Measurements from ENCODE around the gene C14orf119. TPM values are rescaled to one million over a fixed set of nuclear protein-coding genes. Genes with fewer than 3 reads are reported as not detected.

Gene C14orf119
- polyA plus RNA-seq, 3 donors from 2014 or later = 85.2 to 184 (median 135) TPM

- peak overlapping the region; percentile 78 to 91 (median 88) for H3K4me3 Mint-ChIP-seq
- H3K27me3 Mint-ChIP-seq (ENCODE audit: low read depth in 3 of 3) = peaks cover 0 to 5% (median 2%) of the 10 kb centered on the region in 3 donors
- H3K27ac Mint-ChIP-seq = peak overlapping the region in 4 of 6 donors; percentile 53 to 83 (median 74)
- H3K9me3 Mint-ChIP-seq = peaks cover 0 to 1% (median 0%) of the 10 kb centered on the region in 6 donors
- peak; percentile 64 to 65 (median 64) for DNase-seq
- peaks cover 18 to 19% of the 10 kb centered on the region in 2 donors for H3K4me1 Mint-ChIP-seq
- H3K36me3 Mint-ChIP-seq = peaks cover 0 to 5% (median 3%) of the 10 kb centered on the region in 3 donors
Observed at GRCh38 chr14:23056145-23056955, 39.0 kb upstream of the C14orf119 start.

GRCh38 chr14:23056956-23057756 is 38.1 kb upstream of the C14orf119 start, which contains the start of gene CDH24:
Gene CDH24 (minus strand): TSS chr14:23057520. CDS start chr14:23055733, 1,787 bp downstream.
- peak; percentile 64 to 71 (median 70) for DNase-seq
- peak within 1 kb of the TSS in 5 of 6 donors; percentile 57 to 83 (median 71) for H3K27ac Mint-ChIP-seq
- H3K9me3 Mint-ChIP-seq = peaks cover 0 to 1% (median 0%) of the 10 kb centered on the region in 6 donors
- H3K4me1 Mint-ChIP-seq = peaks cover 18 to 19% of the 10 kb centered on the region in 2 donors
- peak within 1 kb of the TSS; percentile 88 to 92 (median 89) for H3K4me3 Mint-ChIP-seq
- H3K27me3 Mint-ChIP-seq (ENCODE audit: low read depth in 3 of 3) = peaks cover 0 to 5% (median 2%) of the 10 kb centered on the region in 3 donors
- H3K36me3 Mint-ChIP-seq = peaks cover 0 to 7% (median 3%) of the 10 kb centered on the region in 3 donors

GRCh38 chr14:23057757-23058653 is 37.3 kb upstream of the C14orf119 start:
- DNase-seq = peak; percentile 80 to 84 (median 80)
- H3K36me3 Mint-ChIP-seq = peaks cover 0 to 16% (median 6%) of the 10 kb centered on the region in 3 donors
- H3K9me3 Mint-ChIP-seq = peaks cover 0 to 1% (median 0%) of the 10 kb centered on the region in 6 donors
- H3K4me3 Mint-ChIP-seq = peak overlapping the region; percentile 86 to 92 (median 89)
- peaks cover 18 to 19% of the 10 kb centered on the region in 2 donors for H3K4me1 Mint-ChIP-seq
- peaks cover 0 to 5% (median 2%) of the 10 kb centered on the region in 3 donors for H3K27me3 Mint-ChIP-seq (ENCODE audit: low read depth in 3 of 3)
- H3K27ac Mint-ChIP-seq = peak overlapping the region in 4 of 6 donors; percentile 40 to 69 (median 58)

GRCh38 chr14:23058654-23059504 is 36.4 kb upstream of the C14orf119 start:
- H3K9me3 Mint-ChIP-seq = peaks cover 0 to 1% (median 0%) of the 10 kb centered on the region in 6 donors
- peaks cover 18 to 19% of the 10 kb centered on the region in 2 donors for H3K4me1 Mint-ChIP-seq
- H3K27me3 Mint-ChIP-seq (ENCODE audit: low read depth in 3 of 3) = peaks cover 0 to 5% (median 2%) of the 10 kb centered on the region in 3 donors
- DNase-seq = no peak
- H3K27ac Mint-ChIP-seq = no peak overlapping the region
- peak overlapping the region in 2 of 5 donors; percentile 15 to 38 for H3K4me3 Mint-ChIP-seq
- H3K36me3 Mint-ChIP-seq = peaks cover 0 to 24% (median 11%) of the 10 kb centered on the region in 3 donors

GRCh38 chr14:23060536-23061260 is 34.6 kb upstream of the C14orf119 start:
- no peak for DNase-seq
- H3K27me3 Mint-ChIP-seq (ENCODE audit: low read depth in 3 of 3) = peaks cover 2 to 5% (median 3%) of the 10 kb centered on the region in 3 donors
- H3K4me1 Mint-ChIP-seq = peaks cover 18 to 19% of the 10 kb centered on the region in 2 donors
- no peak overlapping the region for H3K4me3 Mint-ChIP-seq
- H3K9me3 Mint-ChIP-seq = peaks cover 0 to 1% (median 0%) of the 10 kb centered on the region in 6 donors
- H3K27ac Mint-ChIP-seq = peak overlapping the region in 1 of 6 donors; percentile 22
- peaks cover 2 to 29% (median 14%) of the 10 kb centered on the region in 3 donors for H3K36me3 Mint-ChIP-seq

GRCh38 chr14:23062002-23062401 is 33.3 kb upstream of the C14orf119 start:
- Mint-ChIP-seq H3K27me3 (ENCODE audit: low read depth in 3 of 3) (peaks cover under 1 to 6% (median 5%) of the 10 kb centered on the region in 3 donors), H3K27ac (peak overlapping the region in 1 of 6 donors; percentile 66), H3K9me3 (peaks cover 0 to 1% (median 0%) of the 10 kb centered on the region in 6 donors), H3K4me3 (no peak overlapping the region), H3K4me1 (peaks cover 7% of the 10 kb centered on the region in 2 donors), H3K36me3 (peaks cover 4 to 33% (median 17%) of the 10 kb centered on the region in 3 donors)
- DNase-seq = no peak

GRCh38 chr14:23063601-23064000 is 31.7 kb upstream of the C14orf119 start:
- no peak overlapping the region for H3K4me3 Mint-ChIP-seq
- H3K27me3 Mint-ChIP-seq (ENCODE audit: low read depth in 3 of 3) = peaks cover 0 to 5% (median 5%) of the 10 kb centered on the region in 3 donors
- peak overlapping the region in 1 of 6 donors; percentile 73 for H3K27ac Mint-ChIP-seq
- DNase-seq = no peak
- H3K9me3 Mint-ChIP-seq = peaks cover 0 to 1% (median 0%) of the 10 kb centered on the region in 6 donors
- peaks cover 5% of the 10 kb centered on the region in 2 donors for H3K4me1 Mint-ChIP-seq
- peaks cover 4 to 34% (median 15%) of the 10 kb centered on the region in 3 donors for H3K36me3 Mint-ChIP-seq

- no peak overlapping the region for H3K4me3 Mint-ChIP-seq
- no peak for DNase-seq
- peaks cover 24 to 25% of the 10 kb centered on the region in 2 donors for H3K4me1 Mint-ChIP-seq
- H3K27me3 Mint-ChIP-seq (ENCODE audit: low read depth in 3 of 3) = peaks cover 0 to 10% (median 5%) of the 10 kb centered on the region in 3 donors
- H3K36me3 Mint-ChIP-seq = peaks cover 4 to 33% (median 19%) of the 10 kb centered on the region in 3 donors
- no peaks in the 10 kb centered on the region for H3K9me3 Mint-ChIP-seq
- H3K27ac Mint-ChIP-seq = no peak overlapping the region
Observed at GRCh38 chr14:23066368-23066767, 28.9 kb upstream of the C14orf119 start.

- Mint-ChIP-seq H3K36me3 (peaks cover 5 to 31% (median 19%) of the 10 kb centered on the region in 3 donors), H3K4me1 (peaks cover 30 to 32% of the 10 kb centered on the region in 2 donors)
Observed at GRCh38 chr14:23066855-23067744, 28.2 kb upstream of the C14orf119 start.

GRCh38 chr14:23067847-23068788 is 27.2 kb upstream of the C14orf119 start:
- Mint-ChIP-seq H3K4me3 (no peak overlapping the region), H3K27me3 (ENCODE audit: low read depth in 3 of 3) (peaks cover 0 to 10% (median 5%) of the 10 kb centered on the region in 3 donors), H3K4me1 (peaks cover 33 to 35% of the 10 kb centered on the region in 2 donors), H3K27ac (peak overlapping the region in 3 of 6 donors; percentile 43 to 84 (median 76)), H3K9me3 (no peaks in the 10 kb centered on the region), H3K36me3 (peaks cover 8 to 21% (median 15%) of the 10 kb centered on the region in 3 donors)
- no peak for DNase-seq

More at GRCh38 chr14:23066855-23067744, 28.2 kb upstream of the C14orf119 start:
- no peaks in the 10 kb centered on the region for H3K9me3 Mint-ChIP-seq
- no peak overlapping the region for H3K27ac Mint-ChIP-seq
- DNase-seq = no peak
- H3K4me3 Mint-ChIP-seq = no peak overlapping the region
- peaks cover 0 to 10% (median 5%) of the 10 kb centered on the region in 3 donors for H3K27me3 Mint-ChIP-seq (ENCODE audit: low read depth in 3 of 3)
